Caco-2 (cell line): ENCODE data around the gene UBXN2A. TPM values are rescaled to one million over a fixed set of nuclear protein-coding genes. Genes with fewer than 3 reads are reported as not detected.

Experiments used
- BruUV-seq: library from RNA; stranded (reverse); fragments of 400-500 nt; replicated peaks from 2 replicates; lab custom pipeline; 2021; lab: Mats Ljungman, UMichigan
- CTCF ChIA-PET: fragments of 300-600 bp; sonication (Branson Sonifier 250); formaldehyde crosslinking; loops from one replicate; lab custom pipeline; 2022; ENCODE audit warnings: antibody characterized with exemption; lab: Charles Lee
- POLR2A ChIA-PET: fragments of 300-600 bp; sonication (Branson Sonifier 250); formaldehyde crosslinking; loops from one replicate; lab custom pipeline; 2022; ENCODE audit warnings: antibody characterized with exemption; lab: Charles Lee
- DNase-seq, 2 experiments: peaks; one replicate each; pipeline versions ENCODE4 v3.0.0 to v3.0.0-alpha.2; 2020 to 2022
- H3K27me3 ChIP-seq: replicated peaks from 2 replicates; pipeline ENCODE4 v1.6.0; 2011; ENCODE audit warnings: low read length; ENCODE audit not compliant: control insufficient read depth, insufficient read depth
- H3K36me3 ChIP-seq: 2 replicates; pipeline ENCODE4 v1.5.1; 2011; ENCODE audit warnings: low read length; ENCODE audit not compliant: control insufficient read depth, insufficient read depth
- H3K4me1 ChIP-seq: fragments of 250-450 bp; sonication (Bioruptor Pico); 2 replicates; pipeline ENCODE4 v1.5.1; 2020; ENCODE audit warnings: mild to moderate bottlenecking
- H3K4me3 ChIP-seq: 2 replicates; pipeline ENCODE4 v1.5.1; 2011; ENCODE audit warnings: low read depth, mild to moderate bottlenecking, control low read depth, low read length
- H3K9me3 ChIP-seq: fragments of 250-450 bp; sonication (Bioruptor Pico); 2 replicates; pipeline ENCODE4 v1.5.1; 2020; ENCODE audit warnings: mild to moderate bottlenecking, moderate library complexity
- H3K27ac Mint-ChIP-seq: one replicate; pipeline ENCODE4 v1.8.0; 2022; ENCODE audit warnings: mixed read lengths; ENCODE audit not compliant: unreplicated experiment
- H3K27me3 Mint-ChIP-seq: one replicate; pipeline ENCODE4 v1.8.0; 2022; ENCODE audit warnings: mixed read lengths; ENCODE audit not compliant: insufficient read depth, unreplicated experiment
- H3K36me3 Mint-ChIP-seq: one replicate; pipeline ENCODE4 v1.8.0; 2022; ENCODE audit warnings: mild to moderate bottlenecking, mixed read lengths; ENCODE audit not compliant: insufficient read depth, unreplicated experiment
- H3K4me1 Mint-ChIP-seq: one replicate; pipeline ENCODE4 v1.8.0; 2022; ENCODE audit warnings: low read depth, mixed read lengths; ENCODE audit not compliant: unreplicated experiment
- H3K4me3 Mint-ChIP-seq: one replicate; pipeline ENCODE4 v1.8.0; 2022; ENCODE audit warnings: mild to moderate bottlenecking, moderate library complexity, mixed read lengths; ENCODE audit not compliant: unreplicated experiment
- H3K9me3 Mint-ChIP-seq: one replicate; pipeline ENCODE4 v1.8.0; 2022; ENCODE audit warnings: mixed read lengths; ENCODE audit not compliant: unreplicated experiment
- intact Hi-C: fragments of 100-400 bp; cut with micrococcal nuclease; formaldehyde crosslinking; loops from one replicate; pipeline ENCODE4 v1.10.0; 2022; ENCODE audit not compliant: unreplicated experiment
- total RNA-seq: library from RNA; stranded (reverse); gene quantifications from 2 replicates; pipeline ENCODE4 v1.2.3, GENCODE V29; 2022
- TF ChIP-seq, protein P1 (sequence below), 2 experiments: fragments of 200-600 bp in 1 of 2; IDR thresholded peaks; 1 replicate in 1 of 2; 2 replicates in 1 of 2; pipeline versions ENCODE4 v1.5.1 to v1.8.0; 2011 to 2022; ENCODE audit warnings: antibody characterized with exemption in 1 of 2, control low read depth in 1 of 2, inconsistent platforms in 1 of 2, low read depth in 1 of 2, low read length in 1 of 2, mild to moderate bottlenecking in 1 of 2, moderate library complexity in 1 of 2; ENCODE audit not compliant: insufficient read depth in 1 of 2, severe bottlenecking in 1 of 2, unreplicated experiment in 1 of 2

The UBXN2A gene
- total RNA-seq, 1 experiment from 2014 or later = 22.0 TPM

- Histone ChIP-seq H3K4me1 (0 out of 2 replicates have a peak, but pooled peaks cover 6% of the 10 kb centered on the region), H3K9me3 (no peaks in the 10 kb centered on the region), H3K4me3 (no peak overlapping the region), H3K36me3 (no peaks in the 10 kb centered on the region), H3K27me3 (no peaks in the 10 kb centered on the region)
- ChIA-PET POLR2A (no interaction called here), CTCF (interaction anchor here (0.9 kb wide), 1 partner anchor 26 kb away, joined by 3 read pairs; the partner anchor contains the start of gene ATAD2B)
- H3K9me3 Mint-ChIP-seq = no peaks in the 10 kb centered on the region
- peaks cover 9% of the 10 kb centered on the region for H3K4me1 Mint-ChIP-seq
- H3K36me3 Mint-ChIP-seq = no peaks in the 10 kb centered on the region
- intact Hi-C loops = no loop called here
- TF ChIP-seq, protein P1, sequence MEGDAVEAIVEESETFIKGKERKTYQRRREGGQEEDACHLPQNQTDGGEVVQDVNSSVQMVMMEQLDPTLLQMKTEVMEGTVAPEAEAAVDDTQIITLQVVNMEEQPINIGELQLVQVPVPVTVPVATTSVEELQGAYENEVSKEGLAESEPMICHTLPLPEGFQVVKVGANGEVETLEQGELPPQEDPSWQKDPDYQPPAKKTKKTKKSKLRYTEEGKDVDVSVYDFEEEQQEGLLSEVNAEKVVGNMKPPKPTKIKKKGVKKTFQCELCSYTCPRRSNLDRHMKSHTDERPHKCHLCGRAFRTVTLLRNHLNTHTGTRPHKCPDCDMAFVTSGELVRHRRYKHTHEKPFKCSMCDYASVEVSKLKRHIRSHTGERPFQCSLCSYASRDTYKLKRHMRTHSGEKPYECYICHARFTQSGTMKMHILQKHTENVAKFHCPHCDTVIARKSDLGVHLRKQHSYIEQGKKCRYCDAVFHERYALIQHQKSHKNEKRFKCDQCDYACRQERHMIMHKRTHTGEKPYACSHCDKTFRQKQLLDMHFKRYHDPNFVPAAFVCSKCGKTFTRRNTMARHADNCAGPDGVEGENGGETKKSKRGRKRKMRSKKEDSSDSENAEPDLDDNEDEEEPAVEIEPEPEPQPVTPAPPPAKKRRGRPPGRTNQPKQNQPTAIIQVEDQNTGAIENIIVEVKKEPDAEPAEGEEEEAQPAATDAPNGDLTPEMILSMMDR (IDR thresholded peaks at IDR 0.05; ENCODE audit: insufficient read depth in 1 of 2, low read depth in 1 of 2, low read length in 1 of 2, severe bottlenecking in 1 of 2, unreplicated experiment in 1 of 2) = no peak
- no peaks in the 10 kb centered on the region for H3K27me3 Mint-ChIP-seq
- no peak overlapping the region for H3K4me3 Mint-ChIP-seq
- H3K27ac Mint-ChIP-seq = no peak overlapping the region
- no TSS peak for BruUV-seq
- peak in 1 of 2 experiments; percentile 16 for DNase-seq
These were observed 39.5 kb upstream of the UBXN2A start for GRCh38 chr2:23900541-23901322.

DNA sequence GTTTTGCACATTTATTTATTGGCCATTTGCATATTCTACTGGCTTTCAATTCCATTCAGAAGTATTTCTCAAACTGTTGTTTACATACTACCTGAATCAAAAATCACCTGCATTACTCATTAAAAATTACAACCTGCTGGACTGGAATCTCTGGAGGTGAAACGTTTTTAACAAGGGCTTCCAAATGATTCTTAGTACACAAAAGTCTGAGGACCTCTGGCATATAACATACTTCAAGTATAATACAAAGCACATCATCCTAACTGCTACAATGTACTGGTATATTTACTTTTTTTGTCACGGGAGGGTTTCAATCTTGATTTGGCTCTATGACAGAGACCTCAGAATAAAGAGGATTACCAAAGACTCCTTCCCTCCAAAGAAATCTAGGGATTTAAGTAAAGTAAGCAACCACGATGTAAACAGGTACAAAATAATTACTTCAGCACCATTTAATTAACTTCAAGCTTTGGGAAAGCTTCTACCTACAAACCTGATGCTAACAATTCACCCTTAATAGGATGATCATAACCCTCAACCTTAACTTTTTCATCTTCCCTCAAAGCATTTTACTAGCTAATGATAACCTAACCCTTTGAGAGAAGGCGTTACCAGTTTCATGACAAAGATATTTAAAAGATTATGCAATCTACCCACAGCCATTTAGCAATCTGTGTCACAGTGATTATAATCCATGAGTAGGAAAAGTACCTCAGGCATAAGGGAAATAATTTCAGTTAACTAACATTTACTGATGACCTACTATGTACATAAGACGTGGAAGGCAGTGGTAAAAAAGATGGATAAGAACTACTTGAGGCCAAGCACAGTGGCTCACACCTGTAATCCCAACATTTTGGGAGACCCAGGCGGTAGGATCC lies 38.1 kb upstream of the UBXN2A start:
- intact Hi-C loops = no loop called here
- Mint-ChIP-seq H3K27ac (no peak overlapping the region), H3K36me3 (no peaks in the 10 kb centered on the region), H3K27me3 (no peaks in the 10 kb centered on the region), H3K4me3 (no peak overlapping the region), H3K4me1 (peaks cover 9% of the 10 kb centered on the region), H3K9me3 (no peaks in the 10 kb centered on the region)
- ChIA-PET CTCF (interaction anchor here (0.9 kb wide), 1 partner anchor 24 kb away, joined by 3 read pairs; the partner anchor contains the start of gene ATAD2B), POLR2A (no interaction called here)
- Histone ChIP-seq H3K4me3 (no peak overlapping the region), H3K36me3 (no peaks in the 10 kb centered on the region), H3K4me1 (0 out of 2 replicates have a peak, but pooled peaks cover 6% of the 10 kb centered on the region), H3K9me3 (no peaks in the 10 kb centered on the region), H3K27me3 (no peaks in the 10 kb centered on the region)
- DNase-seq = no peak
- no TSS peak for BruUV-seq
- TF ChIP-seq, protein P1 (IDR thresholded peaks at IDR 0.05; ENCODE audit: insufficient read depth in 1 of 2, low read depth in 1 of 2, low read length in 1 of 2, severe bottlenecking in 1 of 2, unreplicated experiment in 1 of 2) = no peak

GRCh38 chr2:23903034-23903433 lies 37.2 kb upstream of the UBXN2A start:
- H3K4me1 Mint-ChIP-seq = peaks cover 9% of the 10 kb centered on the region
- H3K36me3 ChIP-seq = no peaks in the 10 kb centered on the region
- no peaks in the 10 kb centered on the region for H3K27me3 Mint-ChIP-seq
- no peak for DNase-seq
- no peak overlapping the region for H3K4me3 Mint-ChIP-seq
- TF ChIP-seq, protein P1 (IDR thresholded peaks at IDR 0.05; ENCODE audit: insufficient read depth in 1 of 2, low read depth in 1 of 2, low read length in 1 of 2, severe bottlenecking in 1 of 2, unreplicated experiment in 1 of 2) = no peak
- no peaks in the 10 kb centered on the region for H3K9me3 Mint-ChIP-seq
- H3K36me3 Mint-ChIP-seq = no peaks in the 10 kb centered on the region
- intact Hi-C loops = no loop called here
- H3K4me1 ChIP-seq = 0 out of 2 replicates have a peak, but pooled peaks cover 6% of the 10 kb centered on the region
- BruUV-seq = no TSS peak
- POLR2A ChIA-PET = no interaction called here
- CTCF ChIA-PET = no interaction called here
- H3K4me3 ChIP-seq = no peak overlapping the region
- no peaks in the 10 kb centered on the region for H3K9me3 ChIP-seq
- H3K27me3 ChIP-seq = no peaks in the 10 kb centered on the region
- H3K27ac Mint-ChIP-seq = no peak overlapping the region
